Measurements from ENCODE around the gene COL4A2.

DNA sequence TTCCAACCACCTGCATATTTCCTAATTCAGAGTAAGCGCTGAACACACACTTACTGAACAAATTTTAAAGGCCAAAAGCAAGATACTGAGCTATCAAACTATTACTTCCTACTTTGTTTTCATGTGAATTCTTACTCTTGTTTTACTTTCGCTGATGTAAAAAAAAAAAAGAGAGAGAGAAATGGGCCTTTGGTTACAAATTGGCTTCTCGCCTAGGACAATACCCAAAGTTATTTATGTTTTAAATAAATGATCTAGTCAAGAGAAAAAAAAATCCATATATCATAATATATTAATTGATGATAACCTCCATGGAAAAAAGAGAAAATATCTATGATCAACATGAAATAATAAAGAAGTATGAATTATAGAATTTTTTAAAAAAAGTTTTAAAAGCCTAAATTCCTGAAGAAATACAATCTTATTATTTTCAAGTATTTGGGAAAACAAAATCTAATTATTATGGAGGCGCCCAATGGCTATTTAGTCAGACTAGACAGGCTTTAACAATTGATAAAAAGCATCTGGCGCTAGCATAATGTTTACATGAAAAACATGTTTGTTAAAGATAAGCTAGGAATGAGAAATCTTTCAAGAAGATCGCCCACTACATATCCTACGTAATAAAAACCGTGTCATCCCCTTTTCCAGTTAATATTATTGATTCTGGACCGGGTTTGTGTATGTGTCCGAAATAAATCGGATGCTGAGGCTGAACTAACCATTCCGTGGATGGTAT lies 9.1 kb upstream of the COL4A2 start:
- TF ChIP-seq EZH2 (IDR thresholded peaks at IDR 0.05): no peak
- no peak for TF ChIP-seq FOXP2 (optimal IDR thresholded peaks at IDR 0.05; ENCODE audit: control extremely low read depth, extremely low read length, insufficient read depth)
- TF ChIP-seq POLR2AphosphoS5 (IDR thresholded peaks at IDR 0.05; ENCODE audit: borderline replicate concordance, low read depth, low read length): no peak
